NB4 (cell line): ENCODE measurements around the gene TMEM120B.

Source experiments
- DNase-seq: peaks from one replicate; pipeline ENCODE4 v3.0.0; 2010; ENCODE audit warnings: low read depth
- H3K4me3 ChIP-seq: one replicate; pipeline ENCODE4 v1.5.1; 2011; ENCODE audit warnings: mild to moderate bottlenecking, low read depth, low read length, moderate library complexity
- MYC ChIP-seq: IDR thresholded peaks from 2 replicates; pipeline ENCODE4 v1.6.1; 2011; ENCODE audit warnings: low read depth, low read length
- POLR2A ChIP-seq: IDR thresholded peaks from 2 replicates; pipeline ENCODE4 v1.6.1; 2011; ENCODE audit warnings: mild to moderate bottlenecking; ENCODE audit not compliant: insufficient read length; ENCODE audit errors: extremely low read depth
- TF ChIP-seq, protein P1 (sequence below): IDR thresholded peaks from 2 replicates; pipeline ENCODE4 v1.6.1; 2011; ENCODE audit warnings: low read depth, low read length
- TF ChIP-seq, protein P2 (sequence below): IDR thresholded peaks from one replicate; pipeline ENCODE4 v1.5.1; 2012; ENCODE audit warnings: low read depth, low read length

TMEM120B gene

DNA sequence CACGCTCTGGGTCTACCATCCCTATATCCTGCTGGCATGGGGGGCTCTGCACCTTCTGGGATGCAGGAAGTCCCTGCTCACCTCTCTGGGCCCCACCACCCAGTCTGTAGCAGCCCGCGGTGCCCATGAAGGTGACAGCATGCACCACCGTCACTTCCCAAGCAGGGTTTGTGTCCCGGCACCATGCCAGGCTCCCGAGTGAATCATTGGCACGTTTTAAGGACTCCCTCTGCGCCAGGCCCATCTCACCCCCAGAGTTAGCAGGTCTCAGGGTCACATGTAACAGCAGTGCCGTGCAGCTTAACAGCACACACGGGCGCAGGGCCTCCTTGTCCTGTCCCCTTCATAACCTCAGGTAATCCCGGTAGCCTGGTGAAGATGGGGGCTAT is 111.2 kb downstream of the TMEM120B start:
- DNase-seq = no peak
- TF ChIP-seq, protein P1, sequence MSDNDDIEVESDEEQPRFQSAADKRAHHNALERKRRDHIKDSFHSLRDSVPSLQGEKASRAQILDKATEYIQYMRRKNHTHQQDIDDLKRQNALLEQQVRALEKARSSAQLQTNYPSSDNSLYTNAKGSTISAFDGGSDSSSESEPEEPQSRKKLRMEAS = no peak
- no peak for TF ChIP-seq MYC
- no peak for TF ChIP-seq POLR2A
- TF ChIP-seq, protein P2, sequence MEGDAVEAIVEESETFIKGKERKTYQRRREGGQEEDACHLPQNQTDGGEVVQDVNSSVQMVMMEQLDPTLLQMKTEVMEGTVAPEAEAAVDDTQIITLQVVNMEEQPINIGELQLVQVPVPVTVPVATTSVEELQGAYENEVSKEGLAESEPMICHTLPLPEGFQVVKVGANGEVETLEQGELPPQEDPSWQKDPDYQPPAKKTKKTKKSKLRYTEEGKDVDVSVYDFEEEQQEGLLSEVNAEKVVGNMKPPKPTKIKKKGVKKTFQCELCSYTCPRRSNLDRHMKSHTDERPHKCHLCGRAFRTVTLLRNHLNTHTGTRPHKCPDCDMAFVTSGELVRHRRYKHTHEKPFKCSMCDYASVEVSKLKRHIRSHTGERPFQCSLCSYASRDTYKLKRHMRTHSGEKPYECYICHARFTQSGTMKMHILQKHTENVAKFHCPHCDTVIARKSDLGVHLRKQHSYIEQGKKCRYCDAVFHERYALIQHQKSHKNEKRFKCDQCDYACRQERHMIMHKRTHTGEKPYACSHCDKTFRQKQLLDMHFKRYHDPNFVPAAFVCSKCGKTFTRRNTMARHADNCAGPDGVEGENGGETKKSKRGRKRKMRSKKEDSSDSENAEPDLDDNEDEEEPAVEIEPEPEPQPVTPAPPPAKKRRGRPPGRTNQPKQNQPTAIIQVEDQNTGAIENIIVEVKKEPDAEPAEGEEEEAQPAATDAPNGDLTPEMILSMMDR = no peak
- no peak overlapping the region for H3K4me3 ChIP-seq

DNA sequence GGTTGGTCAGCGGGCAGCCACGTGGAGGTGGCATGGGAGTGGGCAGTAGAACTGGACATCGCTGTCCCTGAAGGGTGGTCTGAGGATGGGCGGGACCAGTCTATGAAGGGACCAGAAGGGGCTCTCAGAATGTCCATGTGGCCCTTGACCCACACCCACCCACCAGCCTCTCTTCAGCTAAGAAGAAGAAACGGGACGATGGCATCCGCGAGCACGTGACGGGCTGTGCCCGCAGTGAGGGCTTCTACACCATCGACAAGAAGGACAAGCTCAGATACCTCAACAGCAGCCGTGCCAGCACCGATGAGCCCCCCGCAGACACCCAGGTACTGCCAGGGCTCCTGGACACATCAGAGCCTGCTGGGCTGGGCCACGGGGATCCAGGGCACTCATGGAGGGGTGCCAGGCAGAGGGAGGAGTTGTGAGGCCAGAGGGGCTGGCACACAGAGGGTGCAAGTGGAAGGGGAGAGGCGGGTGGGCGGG is 112.5 kb downstream of the TMEM120B start:
- no peak overlapping the region for H3K4me3 ChIP-seq
- TF ChIP-seq MYC (no peak), POLR2A (no peak)
- TF ChIP-seq, protein P1 = no peak
- TF ChIP-seq, protein P2 = no peak
- no peak for DNase-seq

DNA sequence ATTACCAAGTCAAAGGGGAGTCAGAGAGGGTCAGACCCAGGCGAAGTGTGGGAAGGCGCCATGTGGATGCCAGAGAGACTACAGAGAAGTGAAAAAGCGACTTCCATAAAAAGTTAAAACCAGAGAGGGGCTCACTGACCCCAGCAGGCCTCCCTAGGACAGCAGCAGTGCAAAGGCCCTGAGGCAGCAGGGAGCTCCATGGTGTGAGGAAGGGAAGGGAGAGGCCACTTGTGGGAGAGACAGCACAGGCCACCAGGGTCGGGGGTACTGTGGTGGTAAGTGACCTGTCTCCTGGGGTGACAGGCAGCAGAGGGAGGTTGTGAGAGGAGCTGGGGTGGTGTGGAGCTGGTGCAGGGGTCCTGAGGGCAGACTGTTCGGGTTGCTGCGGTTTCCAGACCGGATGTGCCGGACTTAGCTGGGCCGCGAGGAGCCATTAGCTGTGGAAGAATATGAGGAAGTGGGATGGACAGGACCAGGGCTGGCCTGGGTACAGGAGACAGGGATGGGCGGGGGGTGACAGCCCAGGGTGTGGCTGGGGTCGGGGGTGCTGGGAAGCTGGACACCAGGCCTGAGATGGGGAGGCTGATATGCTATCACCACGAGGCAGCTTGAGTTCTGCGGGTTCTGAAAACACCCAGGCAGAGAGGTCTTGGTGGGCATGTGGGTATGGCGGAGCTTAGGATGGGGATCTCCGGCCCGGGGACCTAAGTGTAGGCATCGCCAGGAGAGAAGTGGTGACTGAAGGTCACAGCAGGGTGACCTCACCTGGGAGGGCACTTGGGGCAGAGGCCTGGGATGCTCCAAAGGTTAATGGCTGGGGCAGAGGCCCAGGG is 114.0 kb downstream of the TMEM120B start:
- H3K4me3 ChIP-seq = no peak overlapping the region
- no peak for DNase-seq
- no peak for TF ChIP-seq POLR2A

DNA sequence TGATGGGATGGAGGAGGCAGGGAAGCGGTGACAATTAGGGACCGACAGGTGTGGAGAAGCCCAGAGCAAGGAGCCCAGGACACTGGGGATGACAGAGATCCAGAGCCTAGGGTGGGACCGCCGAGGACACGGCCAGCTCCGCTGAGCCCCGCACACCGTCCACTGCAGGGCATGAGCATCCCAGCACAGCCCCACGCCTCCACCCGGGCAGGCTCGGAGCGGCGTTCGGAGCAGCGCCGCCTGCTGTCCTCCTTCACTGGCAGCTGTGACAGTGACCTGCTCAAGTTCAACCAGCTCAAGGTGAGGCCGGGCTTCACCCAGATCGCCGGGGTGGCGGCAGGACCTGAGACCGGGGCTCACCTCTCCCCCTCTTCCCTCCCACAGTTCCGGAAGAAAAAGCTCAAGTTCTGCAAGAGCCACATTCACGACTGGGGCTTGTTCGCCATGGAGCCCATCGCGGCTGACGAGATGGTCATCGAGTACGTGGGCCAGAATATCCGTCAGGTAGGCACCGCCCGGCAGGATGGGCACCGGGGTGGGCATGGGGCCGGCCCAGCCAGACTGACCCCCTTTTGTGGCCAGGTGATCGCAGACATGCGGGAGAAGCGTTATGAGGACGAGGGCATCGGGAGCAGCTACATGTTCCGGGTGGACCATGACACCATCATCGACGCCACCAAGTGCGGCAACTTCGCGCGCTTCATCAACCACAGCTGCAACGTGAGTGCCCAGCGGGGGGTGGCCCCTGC is 115.0 kb downstream of the TMEM120B start:
- no peak overlapping the region for H3K4me3 ChIP-seq
- TF ChIP-seq MYC (no peak), POLR2A (no peak)
- TF ChIP-seq, protein P1 = no peak
- TF ChIP-seq, protein P2 = no peak

DNA sequence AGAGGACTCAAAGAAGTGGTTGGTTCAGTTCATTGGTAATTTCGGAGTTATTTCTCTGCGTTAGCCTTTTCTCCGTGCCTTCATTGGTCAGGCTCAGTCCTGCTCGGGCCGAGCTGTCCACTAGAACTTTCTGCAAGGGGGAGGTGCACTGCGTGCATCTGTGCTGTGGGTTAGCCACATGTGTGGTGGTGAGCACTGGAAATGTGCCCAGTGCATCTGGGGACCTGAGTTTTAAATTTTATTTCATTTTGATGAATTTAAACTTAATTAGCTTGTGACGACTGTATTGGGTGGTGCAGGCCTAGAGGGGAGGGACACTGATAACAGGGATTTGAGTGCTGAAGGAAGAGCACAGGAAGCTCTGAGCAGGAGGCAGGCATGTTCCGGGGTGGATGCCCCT is 115.8 kb downstream of the TMEM120B start:
- H3K4me3 ChIP-seq = no peak overlapping the region
- TF ChIP-seq, protein P2 = no peak
- TF ChIP-seq, protein P1 = no peak
- no peak for TF ChIP-seq MYC
- no peak for TF ChIP-seq POLR2A
- no peak for DNase-seq

More for the DNA sequence above, 115.0 kb downstream of the TMEM120B start:
- no peak for DNase-seq

DNA sequence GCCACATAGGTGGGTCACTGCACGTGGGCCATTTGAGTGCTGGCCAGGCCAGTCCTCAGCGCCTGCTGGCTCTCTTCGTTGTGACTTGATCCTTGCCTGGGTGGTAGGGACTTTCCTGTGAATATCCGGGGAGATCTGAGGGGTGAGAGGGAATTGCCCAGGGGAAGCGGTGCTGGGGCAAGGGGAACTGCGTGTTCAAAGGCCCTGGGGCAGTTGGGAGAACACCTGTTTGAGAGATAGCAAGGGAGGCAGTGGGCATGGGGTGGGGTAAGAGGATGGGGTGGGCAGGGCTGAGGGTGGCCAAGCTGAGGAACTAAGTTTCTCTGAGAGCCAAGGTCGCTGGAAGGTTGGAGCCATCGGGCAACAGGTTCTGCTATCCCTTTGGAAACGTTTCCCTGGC is 116.3 kb downstream of the TMEM120B start:
- TF ChIP-seq, protein P2 = no peak
- TF ChIP-seq, protein P1 = no peak
- no peak for TF ChIP-seq MYC
- no peak for TF ChIP-seq POLR2A
- H3K4me3 ChIP-seq = no peak overlapping the region
- DNase-seq = no peak
